IPS DF 4.7 (cell line): ENCODE data around the gene CCDC13.

Source experiments
- DNase-seq: peaks from one replicate; pipeline ENCODE4 v3.0.0-alpha.2; 2013; ENCODE audit warnings: low spot score; ENCODE audit errors: extremely low read depth

The CCDC13 gene

DNA sequence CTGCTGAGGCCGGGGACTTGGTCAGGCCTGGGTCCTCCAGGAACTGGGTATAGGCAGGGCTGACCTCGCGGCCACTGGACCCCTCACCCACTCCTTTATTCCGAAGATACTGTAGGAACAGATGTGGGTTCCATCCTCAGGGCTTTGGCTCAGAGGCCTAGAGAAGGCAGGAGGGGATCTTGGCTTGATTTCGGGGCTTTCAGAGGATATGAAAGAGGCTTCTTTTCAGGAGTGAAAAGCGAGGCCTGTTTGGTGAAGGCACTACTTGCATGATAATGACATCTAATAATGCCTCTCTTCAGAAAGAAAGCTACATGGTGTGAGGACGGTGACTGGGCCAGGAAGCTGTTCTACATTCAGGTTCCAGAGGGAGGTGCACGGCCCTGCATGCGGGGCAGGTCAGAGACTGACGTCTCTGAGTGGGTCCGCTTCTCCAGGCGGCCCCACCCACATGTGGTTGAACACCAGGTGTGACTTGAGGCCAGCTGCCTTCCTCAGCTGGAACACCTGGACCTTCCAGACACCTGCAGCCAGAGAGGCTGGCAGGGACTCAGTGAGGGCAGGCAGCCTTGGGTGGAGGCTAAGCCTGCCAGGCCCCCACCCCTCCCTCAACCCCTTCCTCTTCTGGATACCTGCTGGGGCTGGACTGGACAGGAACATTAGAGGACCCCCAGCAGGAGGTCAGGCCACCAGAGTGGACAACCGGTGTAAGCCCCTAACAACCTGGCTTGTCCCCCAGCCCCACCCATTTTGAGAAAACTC lies 39.4 kb downstream of the CCDC13 start:
- DNase-seq = no peak

DNA sequence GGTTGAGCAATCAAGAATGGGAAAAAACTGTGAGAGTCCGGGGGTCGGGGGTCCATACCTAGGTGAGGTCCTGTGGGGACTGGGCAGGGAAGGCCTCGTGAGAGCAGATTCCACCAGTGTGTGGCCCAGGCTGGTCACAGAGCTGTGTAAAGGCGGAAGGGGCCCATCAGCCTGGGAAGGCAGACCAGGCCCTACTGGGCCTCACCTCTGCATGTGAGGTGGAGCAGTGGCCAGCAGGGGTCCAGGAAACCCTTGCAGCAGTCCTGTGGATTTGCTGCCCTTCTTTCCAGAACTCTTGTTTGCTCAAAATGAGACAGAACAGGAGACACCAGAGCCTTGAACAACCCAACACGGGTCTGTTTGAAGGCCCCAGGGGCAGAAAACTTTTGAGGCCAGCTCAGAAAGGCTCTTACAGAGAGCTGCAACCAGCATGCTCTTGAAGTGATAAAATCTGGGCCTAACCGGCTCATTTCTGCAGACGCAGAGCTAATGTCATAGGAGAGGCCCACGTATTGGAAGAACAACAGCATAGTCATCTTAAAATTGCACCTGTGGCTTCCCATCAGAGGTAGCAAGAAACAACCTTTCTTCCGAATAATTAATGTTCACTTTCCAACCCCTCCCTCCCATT lies 40.1 kb downstream of the CCDC13 start:
- no peak for DNase-seq

DNA sequence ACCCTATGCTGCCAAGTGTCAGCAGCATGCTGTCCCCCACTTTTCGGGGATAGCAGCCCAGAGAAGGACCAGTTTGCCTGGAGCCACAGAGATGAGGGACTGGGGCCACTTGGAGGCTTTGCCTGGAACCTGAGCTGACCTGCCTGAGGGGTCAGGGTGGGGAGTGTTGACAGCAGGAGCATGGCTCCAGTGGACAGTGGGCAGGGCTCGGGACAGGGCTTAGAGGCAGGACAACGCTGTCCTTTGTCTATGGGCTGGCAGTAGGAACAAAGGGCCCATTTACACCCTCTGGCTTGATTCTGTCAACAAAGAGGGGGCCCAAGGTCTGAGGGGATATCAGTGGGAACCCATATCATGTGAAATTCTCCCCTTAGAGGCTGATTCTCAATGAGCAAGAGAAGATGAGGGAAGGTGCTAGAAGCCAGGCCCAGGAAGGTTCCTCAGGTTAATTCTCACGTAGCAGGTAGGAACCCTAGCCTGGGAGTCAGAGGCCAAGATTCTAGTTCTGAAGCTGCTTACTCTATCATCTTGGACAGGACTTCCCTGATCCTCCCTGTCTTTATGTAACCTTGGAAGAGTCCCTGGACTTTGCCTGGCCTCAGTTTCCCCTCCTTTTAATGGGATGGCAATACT lies 40.7 kb downstream of the CCDC13 start:
- no peak for DNase-seq

DNA sequence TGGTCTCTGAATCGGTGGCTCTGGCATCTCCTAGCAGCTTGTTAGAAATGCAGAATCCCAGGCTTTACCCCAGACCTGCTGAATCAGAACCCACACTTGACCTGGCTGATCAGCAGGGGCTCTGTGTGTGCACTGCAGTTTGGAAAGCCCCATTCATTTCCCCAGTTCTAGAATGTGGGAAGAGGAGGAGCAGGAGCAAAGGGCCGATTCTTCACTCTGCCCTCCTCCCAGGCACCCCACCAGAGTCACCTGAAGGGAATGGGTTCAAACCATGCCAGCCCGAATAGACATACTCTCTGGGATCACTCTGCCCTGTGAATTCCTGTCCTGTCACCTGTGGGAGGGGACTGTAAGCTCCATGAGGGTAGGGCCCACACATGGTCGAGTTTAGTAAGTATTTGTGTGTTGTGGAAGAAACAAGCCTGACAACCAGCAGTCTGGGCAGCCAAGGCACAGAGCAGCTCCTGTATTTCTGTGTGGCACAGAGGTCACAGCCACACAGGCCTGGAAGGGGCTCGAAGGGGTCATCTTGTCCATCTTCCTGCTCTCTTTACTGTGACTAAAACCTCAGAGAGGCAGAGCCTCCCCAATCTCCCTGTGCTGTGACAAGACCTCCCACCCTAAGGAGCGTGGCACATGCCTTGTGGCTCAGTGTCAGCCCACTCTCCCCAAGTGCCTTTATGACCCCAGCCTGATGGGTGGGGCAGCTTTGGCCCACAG lies 41.4 kb downstream of the CCDC13 start:
- DNase-seq = no peak

DNA sequence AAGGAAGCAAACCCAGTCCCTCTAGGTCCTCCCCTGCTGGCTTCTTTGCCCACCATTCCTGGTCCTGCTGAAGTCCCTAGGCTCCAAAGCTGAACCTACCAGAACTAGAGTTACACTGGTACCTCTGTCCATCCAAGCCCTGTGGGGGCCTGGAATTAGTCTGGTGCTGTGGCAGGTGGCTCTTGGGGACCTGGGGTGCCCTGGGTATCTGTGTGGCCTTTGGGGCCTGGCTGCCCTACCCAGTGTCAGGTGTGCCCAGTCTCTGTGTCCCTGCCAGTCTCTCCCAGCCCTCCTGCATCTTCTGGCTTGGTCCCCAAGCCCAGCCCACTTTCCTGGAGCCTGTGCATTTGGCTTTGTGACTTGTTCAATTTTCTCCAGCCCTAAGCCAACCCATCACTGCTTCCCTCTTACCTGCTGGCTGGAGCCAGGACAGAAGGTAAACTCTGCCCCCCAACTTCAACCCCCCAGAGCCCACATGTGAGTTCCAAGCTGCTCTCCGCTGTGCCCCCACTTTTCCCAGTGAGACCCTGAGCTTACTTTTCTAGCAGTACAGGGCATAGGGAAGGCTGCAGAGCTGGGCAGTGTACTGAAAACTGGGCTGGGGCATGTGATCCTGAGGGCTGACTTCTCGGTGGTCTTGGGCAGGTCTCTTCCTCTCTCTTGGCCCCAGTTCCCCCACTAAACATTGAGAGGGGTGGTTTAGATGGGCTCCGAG lies 42.2 kb downstream of the CCDC13 start:
- no peak for DNase-seq

DNA sequence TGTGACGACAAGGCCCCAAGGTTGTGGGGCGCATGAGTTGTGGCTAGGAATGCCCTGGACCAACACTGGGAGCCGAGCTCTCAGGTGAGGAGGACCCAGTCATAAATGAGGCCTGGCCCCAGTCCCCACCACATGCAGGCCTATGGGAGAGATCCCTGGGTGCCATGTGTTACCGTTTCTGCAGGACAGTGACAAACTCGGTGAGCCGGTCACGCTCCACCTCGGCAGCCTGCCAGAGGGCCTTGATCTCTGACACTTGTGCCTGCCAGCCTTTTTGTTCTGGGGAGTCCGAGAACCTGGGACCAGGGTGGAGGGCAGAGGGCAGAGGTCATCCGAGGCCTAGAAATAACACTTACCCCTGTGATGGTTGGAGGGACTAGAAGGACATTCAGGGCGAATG lies 42.8 kb downstream of the CCDC13 start:
- DNase-seq = no peak

DNA sequence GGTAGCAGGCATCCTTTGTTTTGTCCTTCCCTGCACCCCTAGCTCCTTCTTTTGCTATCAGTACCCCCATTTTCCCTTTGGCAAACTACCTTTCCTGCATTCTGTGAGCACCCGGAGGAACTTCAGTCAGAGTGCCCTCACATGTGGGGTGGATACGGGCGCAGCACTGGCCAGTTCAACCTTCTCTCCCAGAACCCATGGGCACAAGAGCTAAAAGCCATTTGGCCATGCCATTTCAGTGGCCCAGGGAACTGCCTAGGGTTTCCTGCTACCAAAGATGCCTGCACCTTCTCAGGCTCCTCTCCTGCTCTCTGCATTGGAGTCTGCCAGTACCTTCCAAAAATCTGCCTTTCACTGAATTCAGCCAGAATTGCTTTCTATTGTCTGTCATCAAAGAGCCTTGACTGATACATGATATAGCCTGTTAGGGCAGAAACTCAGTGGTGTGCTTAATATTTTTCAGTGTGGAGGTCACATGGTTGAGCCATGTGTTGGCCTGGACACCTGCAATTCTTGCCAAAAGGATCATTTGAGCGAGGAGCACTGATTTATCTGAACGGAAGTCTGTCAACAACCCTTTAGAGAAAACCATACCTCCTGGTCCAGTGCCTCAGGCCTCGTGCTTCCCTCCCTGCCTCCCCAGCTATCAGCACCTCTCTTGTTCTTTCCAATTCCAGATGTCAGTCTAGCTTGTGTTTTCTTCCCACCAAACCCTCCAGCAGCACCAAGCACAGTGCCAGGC lies 43.5 kb downstream of the CCDC13 start:
- no peak for DNase-seq

DNA sequence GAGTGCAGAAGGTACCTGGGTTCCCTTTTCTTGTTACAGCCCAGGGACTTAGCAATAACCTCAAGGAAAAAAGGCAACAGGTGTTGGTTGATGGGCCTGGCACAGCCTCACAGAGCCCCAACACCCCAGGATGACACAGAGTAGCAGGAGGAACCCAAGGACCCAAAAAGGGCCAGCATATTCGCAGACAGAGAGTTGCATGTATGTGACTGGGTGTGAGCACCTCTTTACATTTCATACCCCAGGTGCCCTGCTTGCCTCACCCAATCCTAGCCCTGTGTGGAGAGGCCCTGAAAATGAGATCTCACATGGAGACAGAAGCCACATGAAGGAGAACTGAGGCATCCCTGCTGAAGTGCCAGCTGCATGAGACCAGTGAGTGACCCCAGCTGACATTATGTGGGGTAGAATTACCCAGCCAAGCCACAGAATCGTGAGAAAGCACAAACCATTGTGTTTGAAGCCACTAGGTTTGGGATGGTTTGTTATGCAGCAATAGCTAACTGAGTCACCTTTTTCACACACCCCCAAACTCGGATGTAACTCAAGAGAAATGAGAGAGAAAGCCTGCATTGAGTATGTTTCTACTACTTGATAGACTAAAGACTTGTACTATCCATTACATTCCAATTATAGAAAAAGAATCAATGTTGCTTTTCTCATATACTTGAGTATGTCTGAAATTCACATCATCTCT lies 44.2 kb downstream of the CCDC13 start:
- no peak for DNase-seq

DNA sequence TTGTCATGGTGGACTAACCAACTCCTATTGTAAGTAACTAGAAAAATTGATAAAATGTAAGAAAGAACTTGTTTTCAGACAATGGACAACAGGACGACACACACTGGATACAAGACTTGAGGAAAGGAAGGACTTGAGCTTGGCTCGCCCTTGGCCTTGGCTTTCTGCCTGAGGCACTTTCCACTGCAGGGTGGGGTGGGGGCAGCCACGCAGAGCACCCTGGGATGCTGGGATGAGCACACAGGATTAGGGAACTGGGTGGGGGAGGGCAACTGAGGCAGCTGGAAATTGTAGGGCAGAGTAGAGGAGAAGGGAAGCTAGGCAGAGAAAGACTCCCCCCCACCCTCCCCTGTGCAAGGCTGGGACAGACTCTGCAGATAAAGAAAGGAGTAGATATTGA lies 45.0 kb downstream of the CCDC13 start:
- DNase-seq = no peak

DNA sequence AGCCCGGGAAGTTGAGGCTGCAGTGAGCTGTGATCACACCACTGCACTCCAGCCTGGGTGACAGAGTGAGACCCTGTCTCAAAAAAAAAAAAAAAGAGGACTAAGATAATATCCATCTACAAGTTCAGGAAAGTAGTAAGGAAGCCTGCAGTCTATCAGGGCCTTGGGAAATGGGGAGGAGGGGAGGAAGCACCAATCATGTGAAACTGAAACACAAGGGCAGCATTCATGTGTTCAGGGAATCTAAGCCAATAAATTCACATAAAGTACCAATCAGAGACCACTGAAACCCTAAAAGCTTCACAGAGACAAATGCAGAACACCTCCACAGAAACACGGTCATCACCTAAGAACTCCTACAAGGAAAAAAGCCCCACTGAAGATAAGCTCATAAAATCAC lies 47.6 kb downstream of the CCDC13 start:
- DNase-seq = no peak

DNA sequence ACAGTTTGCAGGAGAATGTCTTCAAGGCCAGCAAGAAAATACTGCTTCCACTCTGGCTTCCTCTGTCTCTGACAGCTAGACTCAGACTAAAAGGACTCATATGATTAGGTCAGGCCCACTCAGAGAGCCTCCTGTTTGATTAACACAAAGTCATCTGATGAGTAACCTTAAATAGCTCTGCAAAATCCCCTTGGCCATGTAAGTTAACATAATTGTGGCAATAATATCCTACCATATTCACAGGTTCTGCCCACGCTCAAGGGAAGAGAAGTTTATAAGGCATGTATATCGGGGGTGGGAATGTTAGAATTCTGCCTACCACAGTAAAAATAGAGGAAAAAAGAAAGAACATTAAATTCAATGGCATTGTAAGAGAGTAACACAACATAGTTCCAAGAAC lies 49.8 kb downstream of the CCDC13 start:
- DNase-seq = no peak
